HFFc6 (cell line): ENCODE measurements around the gene ACP7. TPM values are rescaled to one million over a fixed set of nuclear protein-coding genes. Genes with fewer than 3 reads are reported as not detected.
"Not testable (repeated sequence)": the region's sequence is repeated elsewhere in the genome, so short reads cannot be mapped to it uniquely, and the experiment has no call there.

Experiments
- DNase-seq: peaks from one replicate; pipeline ENCODE4 v3.0.0-alpha.2; 2018
- H3K27ac Mint-ChIP-seq: 2 replicates; pipeline ENCODE4 v1.8.0; 2020; ENCODE audit warnings: mild to moderate bottlenecking, mixed read lengths
- H3K27me3 Mint-ChIP-seq: 2 replicates; pipeline ENCODE4 v1.8.0; 2021; ENCODE audit warnings: mild to moderate bottlenecking, moderate library complexity, mixed read lengths; ENCODE audit not compliant: insufficient read depth
- H3K36me3 Mint-ChIP-seq: 2 replicates; pipeline ENCODE4 v1.8.0; 2021; ENCODE audit warnings: low read depth, mixed read lengths
- H3K4me1 Mint-ChIP-seq: 2 replicates; pipeline ENCODE4 v1.8.0; 2020; ENCODE audit warnings: low read depth, mixed read lengths
- H3K4me3 Mint-ChIP-seq: 2 replicates; pipeline ENCODE4 v1.8.0; 2020; ENCODE audit warnings: mild to moderate bottlenecking, moderate library complexity, mixed read lengths
- H3K9me3 Mint-ChIP-seq: 2 replicates; pipeline ENCODE4 v1.8.0; 2020; ENCODE audit warnings: mild to moderate bottlenecking, mixed read lengths
- total RNA-seq, 6 experiments: library from RNA; stranded (reverse); fragmentation: NEBNext Ultra II Directional; extraction: Animal tissue kit (Norgen Biotek cat#: 25700); gene quantifications; 2 replicates in 1 of 6; 3 replicates in 5 of 6; pipeline ENCODE4 v1.2.3, GENCODE V29; 2021
- TF ChIP-seq, protein P1 (sequence below): fragments of 200-600 bp; sonication (generic); IDR thresholded peaks from 2 replicates; pipeline ENCODE4 v1.5.0; 2021; ENCODE audit warnings: antibody characterized with exemption, mild to moderate bottlenecking

The ACP7 gene
- total RNA-seq, 6 experiments from 2014 or later: not detected

DNA sequence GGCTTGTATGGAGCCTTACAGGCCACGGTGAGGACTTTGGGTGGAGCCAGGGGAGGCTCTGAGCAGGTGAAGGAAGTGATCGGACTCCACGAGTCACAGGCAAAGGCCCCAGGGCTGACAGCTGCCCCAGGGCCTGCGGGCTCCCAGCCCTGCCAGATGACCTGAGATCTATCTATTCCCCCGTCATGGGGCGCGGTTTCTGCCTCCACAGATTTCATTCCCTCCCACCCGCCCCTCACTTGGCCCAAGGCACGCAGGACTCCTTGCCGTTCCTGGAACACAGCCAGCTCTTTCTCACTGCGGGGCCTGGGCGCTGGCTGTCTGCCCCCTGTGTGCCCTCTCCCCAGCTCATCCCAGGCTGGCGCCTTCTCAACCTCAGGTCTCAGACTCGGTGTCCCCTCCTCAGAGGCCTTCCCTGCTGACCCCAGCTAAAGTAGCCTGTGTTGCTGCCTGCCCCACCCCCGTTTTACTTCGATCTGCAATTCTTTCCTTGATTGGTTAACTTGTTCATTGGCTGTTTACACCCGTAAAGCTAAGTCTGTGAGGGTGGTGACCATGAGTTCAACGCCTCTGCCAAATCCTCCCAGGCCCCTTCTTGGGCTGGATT is 27.5 kb downstream of the ACP7 start:
- TF ChIP-seq, protein P1, sequence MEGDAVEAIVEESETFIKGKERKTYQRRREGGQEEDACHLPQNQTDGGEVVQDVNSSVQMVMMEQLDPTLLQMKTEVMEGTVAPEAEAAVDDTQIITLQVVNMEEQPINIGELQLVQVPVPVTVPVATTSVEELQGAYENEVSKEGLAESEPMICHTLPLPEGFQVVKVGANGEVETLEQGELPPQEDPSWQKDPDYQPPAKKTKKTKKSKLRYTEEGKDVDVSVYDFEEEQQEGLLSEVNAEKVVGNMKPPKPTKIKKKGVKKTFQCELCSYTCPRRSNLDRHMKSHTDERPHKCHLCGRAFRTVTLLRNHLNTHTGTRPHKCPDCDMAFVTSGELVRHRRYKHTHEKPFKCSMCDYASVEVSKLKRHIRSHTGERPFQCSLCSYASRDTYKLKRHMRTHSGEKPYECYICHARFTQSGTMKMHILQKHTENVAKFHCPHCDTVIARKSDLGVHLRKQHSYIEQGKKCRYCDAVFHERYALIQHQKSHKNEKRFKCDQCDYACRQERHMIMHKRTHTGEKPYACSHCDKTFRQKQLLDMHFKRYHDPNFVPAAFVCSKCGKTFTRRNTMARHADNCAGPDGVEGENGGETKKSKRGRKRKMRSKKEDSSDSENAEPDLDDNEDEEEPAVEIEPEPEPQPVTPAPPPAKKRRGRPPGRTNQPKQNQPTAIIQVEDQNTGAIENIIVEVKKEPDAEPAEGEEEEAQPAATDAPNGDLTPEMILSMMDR: no peak
- Mint-ChIP-seq H3K27ac (no peak overlapping the region), H3K4me3 (no peak overlapping the region), H3K9me3 (no peaks in the 10 kb centered on the region), H3K4me1 (no peaks in the 10 kb centered on the region), H3K36me3 (no peaks in the 10 kb centered on the region), H3K27me3 (peaks cover 21% of the 10 kb centered on the region)
- no peak for DNase-seq

DNA sequence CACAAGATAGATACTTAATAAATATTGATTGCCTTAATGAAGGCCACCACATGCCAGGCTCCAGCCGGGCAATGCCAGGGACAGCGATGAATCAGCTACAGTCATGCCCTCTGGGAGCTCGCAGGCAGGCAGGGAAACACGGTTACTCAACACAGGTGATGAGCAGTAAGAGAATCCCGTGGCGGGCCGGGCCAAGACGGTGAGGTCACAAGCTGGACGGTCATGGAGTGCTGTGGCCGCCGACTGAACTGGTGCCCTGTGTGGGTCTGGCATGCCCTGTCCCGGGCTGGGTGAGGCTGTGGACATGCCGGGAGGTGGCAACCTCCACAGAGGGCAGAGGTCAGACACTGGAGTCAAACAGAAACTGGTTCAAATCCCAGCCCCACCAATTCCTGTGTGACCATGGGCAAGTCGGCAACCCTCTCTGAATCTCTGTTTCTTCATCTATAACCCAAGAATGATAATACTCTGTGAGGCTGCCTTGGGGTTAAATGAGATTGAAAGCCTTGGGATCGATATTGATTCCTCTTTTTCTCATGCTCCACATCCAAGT is 28.2 kb downstream of the ACP7 start:
- H3K36me3 Mint-ChIP-seq: no peaks in the 10 kb centered on the region
- DNase-seq: no peak
- H3K27me3 Mint-ChIP-seq: peaks cover 21% of the 10 kb centered on the region
- no peak overlapping the region for H3K27ac Mint-ChIP-seq
- TF ChIP-seq, protein P1: no peak
- H3K4me3 Mint-ChIP-seq: no peak overlapping the region
- no peaks in the 10 kb centered on the region for H3K4me1 Mint-ChIP-seq
- no peaks in the 10 kb centered on the region for H3K9me3 Mint-ChIP-seq

DNA sequence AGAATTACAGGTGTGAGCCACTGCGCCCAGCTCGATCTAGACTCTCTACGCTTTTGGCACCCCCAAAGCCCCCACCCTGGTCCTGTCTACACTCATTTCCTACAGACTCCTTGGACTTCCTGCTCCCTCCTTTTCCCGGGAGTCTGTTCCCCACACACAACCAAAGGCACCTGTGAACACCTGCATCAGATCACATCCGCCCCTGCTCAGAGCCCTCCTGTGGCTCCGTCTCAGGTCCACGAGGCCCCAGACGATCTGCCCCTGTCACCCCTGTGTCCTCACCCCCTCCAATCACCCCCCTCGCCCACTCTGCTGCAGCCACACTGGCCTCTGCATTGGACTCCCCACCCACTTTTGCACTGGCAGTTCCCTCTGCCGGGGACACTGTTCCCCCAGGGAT is 29.0 kb downstream of the ACP7 start:
- Mint-ChIP-seq H3K27ac (no peak overlapping the region), H3K4me1 (no peaks in the 10 kb centered on the region), H3K9me3 (no peaks in the 10 kb centered on the region), H3K27me3 (peaks cover 21% of the 10 kb centered on the region), H3K36me3 (no peaks in the 10 kb centered on the region), H3K4me3 (no peak overlapping the region)
- DNase-seq: no peak
- TF ChIP-seq, protein P1: no peak

DNA sequence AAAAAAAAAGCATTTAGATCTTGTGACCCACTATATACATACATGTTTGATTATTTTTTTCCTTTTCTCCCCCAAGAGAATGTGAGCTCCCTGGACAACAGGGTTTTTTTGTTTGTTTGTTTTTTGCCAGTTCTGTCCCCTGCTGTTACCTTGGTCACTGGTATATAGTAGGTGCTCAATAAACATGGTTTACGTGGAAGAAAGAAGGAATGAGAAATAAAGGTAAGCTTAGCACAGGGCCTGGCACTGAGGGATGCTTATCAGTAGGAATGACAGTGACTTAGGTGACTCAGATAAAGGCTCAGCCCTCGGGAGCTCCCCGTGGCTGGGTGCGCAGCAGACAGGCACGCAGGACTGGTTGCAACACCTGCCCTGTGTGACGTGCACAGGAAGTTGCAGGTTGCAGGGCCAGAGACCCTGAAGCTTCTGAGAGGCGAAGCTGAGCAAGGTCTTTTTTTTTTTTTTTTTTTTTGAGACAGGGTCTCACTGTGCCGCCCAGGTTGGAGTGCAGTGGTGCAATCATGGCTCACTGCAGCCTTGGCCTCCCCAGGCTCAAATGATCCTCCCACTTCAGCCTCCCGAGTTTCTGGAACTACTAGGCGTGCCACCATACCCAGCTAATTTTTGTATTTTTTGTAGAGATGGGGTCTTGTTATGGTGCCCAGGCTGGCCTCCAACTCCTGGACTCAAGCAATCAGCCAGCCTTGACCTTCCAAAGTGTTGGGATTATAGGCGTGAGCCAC is 31.1 kb downstream of the ACP7 start:
- H3K27me3 Mint-ChIP-seq: peaks cover 21% of the 10 kb centered on the region
- H3K9me3 Mint-ChIP-seq: no peaks in the 10 kb centered on the region
- H3K36me3 Mint-ChIP-seq: no peaks in the 10 kb centered on the region
- no peak overlapping the region for H3K27ac Mint-ChIP-seq
- H3K4me3 Mint-ChIP-seq: no peak overlapping the region
- no peaks in the 10 kb centered on the region for H3K4me1 Mint-ChIP-seq
- no peak for DNase-seq
- TF ChIP-seq, protein P1: no peak

DNA sequence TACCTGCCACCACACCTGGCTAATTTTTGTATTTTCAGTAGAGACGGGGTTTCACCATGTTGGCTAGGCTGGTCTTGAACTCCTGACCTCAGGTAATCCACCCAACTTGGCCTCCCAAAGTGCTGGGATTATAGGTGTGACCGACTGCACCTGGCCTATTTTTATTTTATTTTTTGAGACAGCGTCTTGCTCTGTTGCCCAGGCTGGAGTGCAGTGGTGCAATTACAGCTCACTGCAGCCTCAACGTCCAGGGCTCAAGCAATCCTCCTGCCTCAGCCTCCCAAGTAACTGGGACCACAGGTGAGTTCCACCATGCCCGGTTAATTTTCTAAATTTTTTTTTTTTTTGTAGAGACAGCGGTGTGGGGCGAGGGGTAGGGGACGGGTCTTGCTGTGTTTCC is 32.9 kb downstream of the ACP7 start:
- H3K4me3 Mint-ChIP-seq, H3K4me1 Mint-ChIP-seq, H3K9me3 Mint-ChIP-seq, H3K36me3 Mint-ChIP-seq, H3K27ac Mint-ChIP-seq, DNase-seq: not testable (repeated sequence)
- peaks cover 20% of the 10 kb centered on the region for H3K27me3 Mint-ChIP-seq

DNA sequence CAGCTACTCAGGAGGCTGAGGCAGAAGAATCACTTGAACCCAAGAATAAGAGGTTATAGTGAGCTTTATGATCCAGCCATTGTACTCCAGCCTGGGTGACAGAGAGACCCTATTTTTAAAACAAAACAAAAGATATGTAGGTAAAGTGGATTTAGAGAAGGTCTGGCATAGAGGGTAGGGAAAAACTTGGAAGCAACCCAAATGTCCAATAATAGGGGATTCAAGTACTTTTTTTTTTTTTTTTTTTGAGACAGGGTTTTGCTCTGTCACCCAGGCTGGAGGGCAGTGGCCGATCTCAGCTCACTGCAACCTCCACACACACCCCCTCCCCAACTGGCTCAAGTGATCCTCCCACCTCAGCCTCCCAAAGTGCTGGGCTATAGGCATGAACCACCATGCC is 35.7 kb downstream of the ACP7 start:
- TF ChIP-seq, protein P1: no peak

More for the DNA sequence above, 35.7 kb downstream of the ACP7 start:
- DNase-seq: no peak
- no peak overlapping the region for H3K4me3 Mint-ChIP-seq
- H3K4me1 Mint-ChIP-seq: peaks cover 6% of the 10 kb centered on the region; the same call in 1 of the 2 replicates
- H3K27ac Mint-ChIP-seq: no peak overlapping the region
- H3K9me3 Mint-ChIP-seq: no peaks in the 10 kb centered on the region
- H3K36me3 Mint-ChIP-seq: no peaks in the 10 kb centered on the region
- H3K27me3 Mint-ChIP-seq: peaks cover 7% of the 10 kb centered on the region
